Loucy (cell line): Measurements from ENCODE around the gene LHX5.

Source experiments
- H2AFZ ChIP-seq: fragments of 200-600 bp; sonication (generic); 2 replicates; pipeline ENCODE4 v1.6.0; 2016; ENCODE audit warnings: antibody characterized with exemption, mild to moderate bottlenecking, low read length, moderate library complexity
- H3F3A ChIP-seq: fragments of 200-600 bp; 2 replicates; pipeline ENCODE4 v1.6.0; 2016; ENCODE audit warnings: antibody characterized with exemption, low read depth, mild to moderate bottlenecking
- H3K27me3 ChIP-seq: fragments of 200-600 bp; sonication (generic); 2 replicates; pipeline ENCODE4 v1.6.1; 2014; ENCODE audit warnings: low read length, mild to moderate bottlenecking; ENCODE audit not compliant: insufficient read depth, poor library complexity, severe bottlenecking
- H3K36me3 ChIP-seq: fragments of 200-600 bp; sonication (generic); 2 replicates; pipeline ENCODE4 v1.6.1; 2016; ENCODE audit warnings: low read length; ENCODE audit not compliant: insufficient read depth
- H3K4me1 ChIP-seq: fragments of 200-600 bp; sonication (generic); 2 replicates; pipeline ENCODE4 v1.5.1; 2014; ENCODE audit warnings: low read length, mild to moderate bottlenecking; ENCODE audit not compliant: insufficient read depth, poor library complexity, severe bottlenecking
- H3K4me2 ChIP-seq: fragments of 200-600 bp; sonication (generic); 2 replicates; pipeline ENCODE4 v1.6.0; 2014; ENCODE audit warnings: antibody characterized with exemption, low read length, low read depth, mild to moderate bottlenecking; ENCODE audit not compliant: poor library complexity, severe bottlenecking
- H3K4me3 ChIP-seq: fragments of 200-600 bp; sonication (generic); 2 replicates; pipeline ENCODE4 v1.5.1; 2014; ENCODE audit warnings: low read length, mild to moderate bottlenecking, mixed read lengths; ENCODE audit not compliant: poor library complexity, severe bottlenecking
- H3K79me2 ChIP-seq: fragments of 200-600 bp; sonication (generic); 2 replicates; pipeline ENCODE4 v1.6.1; 2014; ENCODE audit warnings: low read length; ENCODE audit not compliant: insufficient read depth
- H3K9ac ChIP-seq: fragments of 200-600 bp; sonication (generic); 2 replicates; pipeline ENCODE4 v1.6.0; 2014; ENCODE audit warnings: mild to moderate bottlenecking, low read depth, low read length, moderate library complexity; ENCODE audit not compliant: poor library complexity, severe bottlenecking
- H3K9me2 ChIP-seq: fragments of 200-600 bp; sonication (generic); replicated peaks from 2 replicates; pipeline ENCODE4 v1.6.1; 2016; ENCODE audit warnings: low read depth, low read length, mixed read lengths
- H3K9me3 ChIP-seq: fragments of 200-600 bp; sonication (generic); 2 replicates; pipeline ENCODE4 v1.6.1; 2014; ENCODE audit warnings: mild to moderate bottlenecking, antibody characterized with exemption, low read length, low read depth; ENCODE audit not compliant: insufficient read depth
- H4K20me1 ChIP-seq: fragments of 200-600 bp; sonication (generic); 2 replicates; pipeline ENCODE4 v1.6.0; 2014; ENCODE audit warnings: antibody characterized with exemption, low read length, mild to moderate bottlenecking; ENCODE audit not compliant: insufficient read depth, poor library complexity, severe bottlenecking
- CTCF ChIP-seq: fragments of 200-600 bp; sonication (generic); conservative IDR thresholded peaks from 2 replicates; pipeline ENCODE4 v1.5.1; 2014; ENCODE audit warnings: mild to moderate bottlenecking, antibody characterized with exemption, low read length
- EZH2phosphoT487 ChIP-seq: fragments of 200-600 bp; IDR thresholded peaks from 2 replicates; pipeline ENCODE4 v1.6.1; 2018; ENCODE audit warnings: antibody characterized with exemption, mild to moderate bottlenecking, moderate library complexity, borderline replicate concordance

LHX5 gene

GRCh38 chr12:113505941-113506340, 34.3 kb upstream of the LHX5 start:
- TF ChIP-seq EZH2phosphoT487 (no peak), CTCF (no peak)
- Histone ChIP-seq H3K4me3 (no peak overlapping the region), H3K9me3 (no peaks in the 10 kb centered on the region), H4K20me1 (no peaks in the 10 kb centered on the region), H3K4me1 (no peaks in the 10 kb centered on the region), H2AFZ (no peak overlapping the region), H3K79me2 (no peaks in the 10 kb centered on the region), H3K4me2 (no peak overlapping the region), H3K9ac (no peak overlapping the region), H3K9me2 (no peaks in the 10 kb centered on the region), H3K36me3 (no peaks in the 10 kb centered on the region), H3K27me3 (no peaks in the 10 kb centered on the region), H3F3A (no peaks in the 10 kb centered on the region)

GRCh38 chr12:113504917-113505316, 33.2 kb upstream of the LHX5 start:
- Histone ChIP-seq H3K9me3 (no peaks in the 10 kb centered on the region), H2AFZ (no peak overlapping the region), H3K4me1 (no peaks in the 10 kb centered on the region), H3K79me2 (no peaks in the 10 kb centered on the region), H3K36me3 (no peaks in the 10 kb centered on the region), H3K4me3 (no peak overlapping the region), H3F3A (no peaks in the 10 kb centered on the region), H3K4me2 (no peak overlapping the region), H3K9me2 (no peaks in the 10 kb centered on the region), H3K9ac (no peak overlapping the region), H3K27me3 (no peaks in the 10 kb centered on the region), H4K20me1 (no peaks in the 10 kb centered on the region)
- no peak for TF ChIP-seq EZH2phosphoT487
- no peak for TF ChIP-seq CTCF

- no peaks in the 10 kb centered on the region for H3K36me3 ChIP-seq
- H2AFZ ChIP-seq: no peak overlapping the region
- no peaks in the 10 kb centered on the region for H4K20me1 ChIP-seq
- no peaks in the 10 kb centered on the region for H3K79me2 ChIP-seq
- no peak overlapping the region for H3K9ac ChIP-seq
- TF ChIP-seq EZH2phosphoT487 (no peak), CTCF (no peak)
- no peaks in the 10 kb centered on the region for H3K9me3 ChIP-seq
- no peak overlapping the region for H3K4me3 ChIP-seq
- no peaks in the 10 kb centered on the region for H3K4me1 ChIP-seq
- H3F3A ChIP-seq: no peaks in the 10 kb centered on the region
- no peaks in the 10 kb centered on the region for H3K9me2 ChIP-seq
- H3K27me3 ChIP-seq: no peaks in the 10 kb centered on the region
- no peak overlapping the region for H3K4me2 ChIP-seq
Measured at GRCh38 chr12:113500782-113501311, 29.2 kb upstream of the LHX5 start.
